Activated T-cell treated with anti-CD3 and anti-CD28 coated beads, Interleukin-2, amount 50 U/mL, for 4 hours (primary cell): ENCODE measurements around the gene TBXT. TPM values are rescaled to one million over a fixed set of nuclear protein-coding genes. Genes with fewer than 3 reads are reported as not detected.
"Not testable (repeated sequence)": the region's sequence is repeated elsewhere in the genome, so short reads cannot be mapped to it uniquely, and the experiment has no call there.

Source experiments
- ATAC-seq, 2 donors: fragments of 200-7000 bp; cut with Tn5 transposase; one replicate each; pipeline ENCODE4 v1.10.0; 2021
- DNase-seq: peaks from one replicate; pipeline ENCODE4 v3.0.0-alpha.2; 2020
- H3K27me3 Mint-ChIP-seq: one replicate; pipeline ENCODE4 v1.8.0; 2021; ENCODE audit warnings: low read depth, mixed read lengths
- H3K36me3 Mint-ChIP-seq: one replicate; pipeline ENCODE4 v1.8.0; 2022; ENCODE audit warnings: mixed read lengths; ENCODE audit not compliant: insufficient read depth
- H3K4me1 Mint-ChIP-seq: one replicate; pipeline ENCODE4 v1.8.0; 2021; ENCODE audit warnings: low read depth, mixed read lengths
- H3K4me3 Mint-ChIP-seq: one replicate; pipeline ENCODE4 v1.8.0; 2021; ENCODE audit warnings: mild to moderate bottlenecking, moderate library complexity, mixed read lengths
- H3K9me3 Mint-ChIP-seq: one replicate; pipeline ENCODE4 v1.8.0; 2021; ENCODE audit warnings: mixed read lengths
- total RNA-seq, 3 donors: library from RNA; stranded (reverse); gene quantifications; one replicate each; pipeline ENCODE4 v1.2.1, GENCODE V29; 2021

The TBXT gene
- total RNA-seq, 3 donors from 2014 or later: not detected

DNA sequence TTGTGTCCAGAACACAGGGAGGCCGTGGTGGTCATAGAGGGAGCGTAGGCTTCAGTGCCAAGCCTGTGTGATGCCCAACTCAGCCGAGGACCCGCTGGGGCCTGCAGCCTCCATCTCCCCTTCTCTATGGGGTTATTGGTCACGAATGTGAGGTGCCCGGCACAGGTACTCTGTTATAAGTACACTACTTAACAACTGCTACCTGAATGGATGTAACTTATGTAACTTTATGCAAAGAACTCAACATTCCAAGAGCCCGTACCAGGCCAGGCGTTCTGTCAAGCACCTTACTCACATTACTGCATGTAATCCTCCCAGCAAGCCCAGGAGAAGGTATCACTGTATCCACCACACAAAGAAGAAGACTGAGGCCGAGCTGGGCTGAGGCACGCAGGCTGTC is 24.5 kb upstream of the TBXT start:
- H3K4me1 Mint-ChIP-seq: no peaks in the 10 kb centered on the region
- H3K9me3 Mint-ChIP-seq: no peaks in the 10 kb centered on the region
- H3K4me3 Mint-ChIP-seq: no peak overlapping the region
- ATAC-seq (no peak), DNase-seq (no peak)
- peaks cover 3% of the 10 kb centered on the region for H3K27me3 Mint-ChIP-seq
- H3K36me3 Mint-ChIP-seq: no peaks in the 10 kb centered on the region

DNA sequence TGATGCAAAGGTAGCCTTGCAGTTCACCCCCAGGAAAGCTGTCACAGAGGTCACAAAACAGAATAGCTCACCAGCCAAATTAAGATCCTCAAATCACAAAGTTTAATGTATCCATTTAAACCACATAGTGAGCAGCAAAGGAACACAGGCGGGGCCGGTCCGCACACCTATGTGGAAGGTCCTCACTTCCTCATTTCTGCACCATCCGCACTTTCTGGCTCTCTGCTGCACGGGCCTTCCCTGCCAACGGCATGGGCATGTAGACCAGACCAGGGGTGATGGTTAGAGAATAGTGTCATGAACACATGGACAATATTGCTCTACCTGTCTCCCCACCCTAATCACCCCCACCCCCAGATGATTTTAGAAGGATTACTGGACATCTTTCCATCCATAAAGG is 12.1 kb upstream of the TBXT start:
- Mint-ChIP-seq H3K4me3 (no peak overlapping the region), H3K9me3 (no peaks in the 10 kb centered on the region), H3K36me3 (peaks cover 2% of the 10 kb centered on the region), H3K4me1 (no peaks in the 10 kb centered on the region), H3K27me3 (peaks cover 15% of the 10 kb centered on the region)
- ATAC-seq (no peak), DNase-seq (no peak)

DNA sequence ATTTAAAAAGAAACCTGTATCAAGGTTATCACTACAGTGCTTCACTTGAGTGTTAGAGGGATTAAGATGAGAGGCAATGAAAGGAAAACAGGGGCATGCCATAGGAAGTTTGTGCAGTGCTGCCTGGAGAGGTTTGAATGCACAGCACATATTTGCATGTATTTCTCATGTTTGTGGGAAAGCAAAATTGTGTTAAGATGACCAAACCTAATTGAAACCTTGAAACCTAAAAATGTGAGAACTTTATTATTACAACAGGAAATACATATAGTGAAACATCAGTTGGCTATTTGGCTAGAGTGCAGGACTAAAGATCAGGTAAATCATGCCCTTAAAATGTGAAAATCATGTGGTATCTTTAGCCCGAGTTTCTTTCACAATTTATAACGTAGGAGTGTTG is 8.5 kb upstream of the TBXT start:
- Mint-ChIP-seq H3K9me3 (no peaks in the 10 kb centered on the region), H3K27me3 (peaks cover 3% of the 10 kb centered on the region)
- DNase-seq: no peak

DNA sequence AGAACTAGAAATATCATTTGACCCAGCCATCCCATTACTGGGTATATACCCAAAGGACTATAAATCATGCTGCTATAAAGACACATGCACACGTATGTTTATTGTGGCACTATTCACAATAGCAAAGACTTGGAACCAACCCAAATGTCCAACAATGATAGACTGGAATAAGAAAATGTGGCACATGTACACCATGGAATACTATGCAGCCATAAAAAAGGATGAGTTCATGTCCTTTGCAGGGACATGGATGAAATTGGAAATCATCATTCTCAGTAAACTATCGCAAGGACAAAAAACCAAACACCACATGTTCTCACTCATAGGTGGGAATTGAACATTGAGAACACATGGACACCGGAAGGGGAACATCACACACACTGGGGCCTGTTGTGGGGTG is 7.4 kb upstream of the TBXT start:
- not testable (repeated sequence) for ATAC-seq, H3K27me3 Mint-ChIP-seq, H3K4me1 Mint-ChIP-seq, H3K4me3 Mint-ChIP-seq, DNase-seq, H3K9me3 Mint-ChIP-seq, H3K36me3 Mint-ChIP-seq

More for the DNA sequence above, 8.5 kb upstream of the TBXT start:
- no peaks in the 10 kb centered on the region for H3K4me1 Mint-ChIP-seq
- H3K4me3 Mint-ChIP-seq: no peak overlapping the region
- H3K36me3 Mint-ChIP-seq: no peaks in the 10 kb centered on the region
- ATAC-seq: no peak

DNA sequence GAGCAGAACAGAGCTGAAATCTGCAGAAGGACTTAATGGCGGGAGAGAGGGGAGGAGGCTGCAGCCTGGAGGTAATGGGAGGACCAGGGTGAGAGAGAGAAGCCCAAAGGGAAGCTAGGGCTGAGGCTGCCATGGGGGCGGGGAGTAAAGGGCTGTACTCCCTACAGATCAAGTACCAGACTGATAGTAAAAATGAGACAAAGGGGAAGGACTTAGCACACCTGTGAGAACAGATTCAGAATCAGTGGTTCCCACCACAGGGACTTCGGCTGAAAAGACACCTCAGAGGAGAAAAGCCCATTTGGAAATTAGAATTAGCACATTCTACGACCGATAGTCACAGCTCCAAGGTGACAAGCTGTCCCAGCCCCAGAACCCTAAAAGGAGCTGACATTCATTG is 6.4 kb upstream of the TBXT start:
- H3K4me3 Mint-ChIP-seq: no peak overlapping the region
- ATAC-seq: no peak
- no peak for DNase-seq
- H3K27me3 Mint-ChIP-seq: peaks cover 19% of the 10 kb centered on the region
- no peaks in the 10 kb centered on the region for H3K36me3 Mint-ChIP-seq
- H3K4me1 Mint-ChIP-seq: peaks cover 3% of the 10 kb centered on the region
- no peaks in the 10 kb centered on the region for H3K9me3 Mint-ChIP-seq

GRCh38 chr6:166173281-166173951 is 5.8 kb upstream of the TBXT start:
- Mint-ChIP-seq H3K36me3 (no peaks in the 10 kb centered on the region), H3K4me3 (no peak overlapping the region), H3K9me3 (no peaks in the 10 kb centered on the region), H3K4me1 (peaks cover 7% of the 10 kb centered on the region), H3K27me3 (peaks cover 25% of the 10 kb centered on the region)
- ATAC-seq: peak in 1 of 2 donors; percentile 46
- DNase-seq: no peak

DNA sequence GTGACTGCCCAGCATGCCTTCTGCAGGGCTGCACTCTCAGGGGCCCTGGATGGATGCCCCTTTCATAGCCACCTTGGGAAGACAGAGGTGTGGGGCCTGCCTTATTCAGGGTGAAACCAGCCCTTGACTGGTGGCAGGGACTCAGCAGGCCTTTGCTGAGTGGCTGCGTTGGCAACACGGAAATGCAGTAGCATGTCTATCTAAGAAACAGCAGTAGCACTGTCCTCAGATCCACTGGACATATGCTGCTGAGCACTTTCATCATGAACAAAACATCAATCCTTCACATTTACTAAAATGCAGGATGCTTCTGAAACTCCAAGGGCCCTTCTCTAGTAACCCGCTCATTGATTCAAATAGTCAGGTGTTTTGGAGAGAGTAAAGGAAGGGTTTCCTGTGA is 4.9 kb upstream of the TBXT start:
- H3K36me3 Mint-ChIP-seq: no peaks in the 10 kb centered on the region
- no peak overlapping the region for H3K4me3 Mint-ChIP-seq
- DNase-seq (no peak), ATAC-seq (no peak)
- H3K9me3 Mint-ChIP-seq: no peaks in the 10 kb centered on the region
- peaks cover 9% of the 10 kb centered on the region for H3K4me1 Mint-ChIP-seq
- peaks cover 28% of the 10 kb centered on the region for H3K27me3 Mint-ChIP-seq

GRCh38 chr6:166169549-166170421 is 2.1 kb upstream of the TBXT start:
- DNase-seq (no peak), ATAC-seq (no peak)
- H3K4me3 Mint-ChIP-seq: no peak overlapping the region
- H3K36me3 Mint-ChIP-seq: no peaks in the 10 kb centered on the region
- peaks cover 52% of the 10 kb centered on the region for H3K27me3 Mint-ChIP-seq
- peaks cover 16% of the 10 kb centered on the region for H3K4me1 Mint-ChIP-seq
- H3K9me3 Mint-ChIP-seq: no peaks in the 10 kb centered on the region

DNA sequence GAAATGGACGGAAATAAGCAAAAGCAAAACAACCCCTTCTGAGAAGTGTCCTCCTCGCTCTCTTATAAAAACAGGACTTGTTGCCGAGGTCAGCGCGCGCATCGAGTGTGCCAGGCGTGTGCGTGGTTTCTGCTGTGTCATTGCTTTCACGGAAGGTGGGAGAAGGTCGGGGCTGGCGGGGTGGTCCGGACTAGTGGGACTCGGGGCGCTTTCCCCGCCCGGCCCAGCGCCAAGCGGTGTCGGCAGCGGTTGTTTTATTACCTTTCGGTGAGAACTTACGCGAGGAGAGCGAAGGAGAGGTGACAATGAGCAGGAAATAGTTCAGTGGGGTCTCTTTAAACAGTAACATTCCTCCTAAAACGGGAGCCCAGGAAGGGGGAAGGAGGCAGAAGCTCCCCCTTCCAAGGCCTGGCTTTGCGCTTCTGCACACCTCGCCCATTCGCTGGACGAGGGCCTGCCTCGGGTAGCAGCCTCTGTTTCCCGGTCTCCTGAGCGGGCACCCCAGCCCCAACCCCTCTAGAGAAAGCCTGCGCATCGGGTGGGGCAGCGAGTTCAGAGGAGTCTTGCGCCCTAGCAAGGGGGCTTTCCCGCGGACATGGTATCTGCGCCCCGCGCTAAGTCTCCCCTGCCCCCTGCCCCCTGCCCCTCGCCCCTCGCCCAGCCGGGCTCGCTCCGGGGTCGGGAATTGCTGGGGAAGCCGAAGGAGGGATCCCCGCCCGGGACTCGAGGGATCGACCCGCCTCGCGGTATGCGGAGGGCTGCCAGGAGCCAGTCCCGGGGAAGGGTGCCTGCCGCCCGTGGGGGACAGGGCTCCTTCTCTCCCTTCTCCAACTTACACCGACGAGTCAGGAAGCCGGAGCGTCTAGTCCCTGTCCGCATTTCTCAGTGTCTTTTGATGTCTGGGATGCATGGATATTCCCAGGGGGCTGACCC is 1.2 kb upstream of the TBXT start:
- Mint-ChIP-seq H3K9me3 (no peaks in the 10 kb centered on the region), H3K4me3 (peak overlapping the region; percentile 78), H3K4me1 (peaks cover 16% of the 10 kb centered on the region), H3K36me3 (no peaks in the 10 kb centered on the region), H3K27me3 (peaks cover 61% of the 10 kb centered on the region)
- ATAC-seq (no peak), DNase-seq (no peak)

GRCh38 chr6:166167258-166167731 is 356 bp downstream of the TBXT start:
- peaks cover 16% of the 10 kb centered on the region for H3K4me1 Mint-ChIP-seq
- ATAC-seq (no peak), DNase-seq (no peak)
- H3K27me3 Mint-ChIP-seq: peaks cover 73% of the 10 kb centered on the region
- H3K9me3 Mint-ChIP-seq: no peaks in the 10 kb centered on the region
- peak overlapping the region; percentile 51 for H3K4me3 Mint-ChIP-seq
- no peaks in the 10 kb centered on the region for H3K36me3 Mint-ChIP-seq

- no peak for DNase-seq
- no peak for ATAC-seq
- Mint-ChIP-seq H3K27me3 (peaks cover 76% of the 10 kb centered on the region), H3K36me3 (no peaks in the 10 kb centered on the region), H3K4me1 (peaks cover 16% of the 10 kb centered on the region), H3K4me3 (no peak overlapping the region), H3K9me3 (no peaks in the 10 kb centered on the region)
Measured at GRCh38 chr6:166166314-166167257, 1.1 kb downstream of the TBXT start.

GRCh38 chr6:166165558-166166313 is 1.9 kb downstream of the TBXT start:
- Mint-ChIP-seq H3K4me1 (peaks cover 16% of the 10 kb centered on the region), H3K9me3 (no peaks in the 10 kb centered on the region), H3K36me3 (no peaks in the 10 kb centered on the region), H3K4me3 (no peak overlapping the region), H3K27me3 (peaks cover 73% of the 10 kb centered on the region)
- DNase-seq (no peak), ATAC-seq (no peak)
